ENCODE measurements around the gene DNMBP.
"Not testable (repeated sequence)": the region's sequence is repeated elsewhere in the genome, so short reads cannot be mapped to it uniquely, and the experiment has no call there.

Gene DNMBP

GRCh38 chr10:99958302-99958701, 51.4 kb downstream of the DNMBP start:
- peak; percentile 35 to 40 for DNase-seq (ENCODE audit: low read depth in 2 of 2)

- not testable (repeated sequence) for DNase-seq (ENCODE audit: low read depth in 2 of 2)
These were observed 56.2 kb downstream of the DNMBP start for GRCh38 chr10:99953510-99953909.

GRCh38 chr10:99952799-99953198, 56.9 kb downstream of the DNMBP start:
- DNase-seq (ENCODE audit: low read depth in 2 of 2): no peak

DNA sequence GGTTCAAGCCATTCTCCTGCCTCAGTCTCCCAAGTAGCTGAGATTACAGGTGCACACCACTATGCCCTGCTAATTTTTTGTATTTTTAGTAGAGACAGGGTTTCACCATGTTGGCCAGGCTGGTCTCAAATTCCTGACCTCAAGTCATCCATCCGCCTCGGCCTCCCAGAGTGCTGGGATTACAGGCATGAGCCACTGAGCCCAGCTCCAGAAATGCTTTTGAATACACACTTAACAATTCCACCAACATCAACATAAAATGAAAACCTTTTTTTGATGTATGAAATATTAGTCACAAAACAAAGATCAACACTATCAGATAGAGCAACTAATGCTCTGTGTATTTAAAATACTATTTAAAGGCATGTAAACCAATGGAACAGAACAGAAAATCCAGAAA, 63.7 kb downstream of the DNMBP start:
- DNase-seq (ENCODE audit: low read depth in 2 of 2): not testable (repeated sequence)

GRCh38 chr10:99945263-99945662, 64.5 kb downstream of the DNMBP start:
- DNase-seq (ENCODE audit: low read depth in 2 of 2): peak; percentile 44 to 49

GRCh38 chr10:99944860-99945259, 64.9 kb downstream of the DNMBP start:
- DNase-seq (ENCODE audit: low read depth in 2 of 2): no peak

- no peak for DNase-seq (ENCODE audit: low read depth in 2 of 2)
These were observed 65.8 kb downstream of the DNMBP start for GRCh38 chr10:99943908-99944307.

DNA sequence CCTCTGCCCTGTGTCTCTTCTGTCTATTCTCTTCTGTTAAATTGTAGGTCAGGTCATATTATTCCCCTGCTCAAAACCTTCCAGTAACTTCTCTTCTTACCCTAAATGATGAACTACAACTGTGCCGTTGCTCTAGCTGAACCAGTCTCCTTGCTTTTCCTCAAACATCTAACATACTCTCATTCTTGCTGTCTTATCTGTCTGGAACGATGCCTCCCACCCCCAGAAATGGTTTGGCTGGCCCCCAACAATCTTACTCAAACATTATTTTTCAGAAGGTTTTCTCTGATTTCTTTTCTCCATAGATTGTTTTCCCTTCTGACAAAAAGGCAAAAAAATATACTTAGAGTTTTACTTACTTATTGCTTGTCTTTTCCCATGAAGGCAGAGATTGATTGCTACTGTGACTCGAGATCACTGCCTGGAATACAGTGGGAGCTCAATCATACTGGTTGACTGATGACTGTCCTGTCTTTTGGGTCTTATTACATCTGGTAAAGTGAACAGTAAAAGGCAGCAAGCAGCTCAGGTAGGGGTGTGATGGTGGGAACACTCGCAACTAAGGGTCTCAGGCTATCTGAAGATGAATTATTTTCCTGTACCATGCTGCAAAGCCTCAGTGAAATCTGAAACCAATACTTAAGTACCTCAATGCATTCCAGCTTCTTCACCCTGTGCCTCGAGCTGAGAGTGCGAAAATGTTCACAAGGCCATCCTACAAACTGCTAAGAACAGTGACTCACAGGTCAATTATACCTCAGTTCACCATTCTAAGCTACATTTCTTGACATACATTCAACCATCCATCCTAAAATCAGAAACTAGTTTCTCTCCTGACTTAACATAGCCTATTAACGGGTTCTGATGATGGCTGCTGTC, 67.6 kb downstream of the DNMBP start:
- peak in 1 of 2 experiments; percentile 38 for DNase-seq (ENCODE audit: low read depth in 2 of 2)

- DNase-seq (ENCODE audit: low read depth in 2 of 2): no peak
These were observed 71.2 kb downstream of the DNMBP start for GRCh38 chr10:99938563-99938962.

DNA sequence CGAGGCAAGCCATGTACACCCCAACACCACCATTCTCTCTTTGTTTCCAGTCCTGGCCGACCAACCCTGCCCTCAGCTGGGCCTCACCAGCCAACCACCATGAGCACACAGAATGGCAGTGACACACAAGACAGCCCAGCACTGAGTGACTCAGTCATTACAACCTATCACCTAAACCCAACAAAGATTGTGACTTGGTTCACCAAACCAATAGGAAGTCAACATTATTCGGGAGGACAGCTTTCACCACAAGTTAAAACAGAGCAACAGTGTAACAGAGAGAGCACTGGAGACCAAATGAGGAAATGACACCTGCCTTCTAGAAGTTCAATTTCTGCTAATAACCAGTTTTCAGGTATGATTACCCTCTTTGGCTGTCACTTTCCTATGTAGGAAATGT, 72.1 kb downstream of the DNMBP start:
- DNase-seq (ENCODE audit: low read depth in 2 of 2): no peak

DNA sequence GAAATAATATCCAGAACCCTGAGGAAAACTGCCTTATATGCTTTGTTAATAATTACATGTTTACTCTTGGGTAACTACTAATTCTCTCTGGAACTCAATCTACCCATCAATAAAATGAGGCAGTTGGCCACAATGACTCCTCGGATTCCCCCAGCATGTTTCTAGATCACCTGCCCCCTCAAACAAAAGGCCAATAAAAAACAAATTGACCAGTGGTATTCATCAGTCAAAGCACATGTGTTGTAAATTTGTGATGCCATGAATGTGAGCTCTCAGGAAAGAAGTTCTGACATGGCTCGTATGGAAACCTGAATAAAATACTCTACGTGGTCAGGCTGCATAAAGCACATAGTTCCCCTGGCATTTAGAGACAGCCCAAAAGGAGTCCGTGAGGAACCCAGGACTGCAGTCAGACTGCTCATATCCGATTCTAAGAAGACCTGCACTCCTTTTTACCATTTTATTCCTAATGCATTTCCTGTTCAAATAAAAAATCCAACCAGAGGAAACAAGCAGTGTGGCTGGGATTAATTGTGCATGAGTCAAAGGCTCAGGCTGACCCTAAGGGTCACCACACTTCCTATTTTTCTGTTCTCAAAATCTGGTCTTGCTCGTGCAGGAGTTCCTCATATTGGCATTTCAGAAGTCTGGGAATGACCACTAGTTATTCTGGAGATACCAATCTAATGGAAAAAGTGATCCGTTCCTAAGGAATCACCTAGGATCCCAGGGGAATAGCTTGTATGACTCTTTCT, 77.4 kb downstream of the DNMBP start:
- not testable (repeated sequence) for DNase-seq (ENCODE audit: low read depth in 2 of 2)

- DNase-seq (ENCODE audit: low read depth in 2 of 2): no peak
These were observed 78.8 kb downstream of the DNMBP start for GRCh38 chr10:99930731-99931550.

- DNase-seq (ENCODE audit: low read depth in 2 of 2): no peak
These were observed 80.4 kb downstream of the DNMBP start for GRCh38 chr10:99929360-99929759.

DNA sequence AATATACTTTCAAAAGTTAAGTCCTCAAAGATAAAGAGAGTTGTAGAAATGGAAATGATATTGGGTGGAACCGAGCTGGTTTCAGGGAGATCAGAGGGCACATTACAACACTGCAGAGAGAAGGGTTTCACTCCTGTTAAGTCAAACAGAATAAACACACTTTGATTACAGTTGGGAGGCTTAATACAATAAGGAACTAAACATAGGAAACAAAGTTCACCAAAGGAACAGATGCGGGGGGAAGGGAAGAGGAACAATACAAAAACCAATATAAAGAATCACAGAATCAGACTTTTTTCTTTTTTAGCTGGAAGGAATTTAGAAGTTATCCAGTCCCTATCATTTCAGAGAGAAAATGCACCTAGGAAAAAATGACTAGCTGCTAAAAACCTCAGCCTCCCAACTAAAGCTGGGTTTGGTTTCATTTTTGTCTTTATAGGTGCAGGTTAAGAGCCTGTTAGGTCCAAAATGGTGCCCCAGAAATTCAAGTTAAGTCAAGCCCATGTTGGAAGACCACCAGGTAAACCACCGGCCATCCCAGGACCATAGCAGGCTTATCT, 81.9 kb downstream of the DNMBP start:
- no peak for DNase-seq (ENCODE audit: low read depth in 2 of 2)

DNA sequence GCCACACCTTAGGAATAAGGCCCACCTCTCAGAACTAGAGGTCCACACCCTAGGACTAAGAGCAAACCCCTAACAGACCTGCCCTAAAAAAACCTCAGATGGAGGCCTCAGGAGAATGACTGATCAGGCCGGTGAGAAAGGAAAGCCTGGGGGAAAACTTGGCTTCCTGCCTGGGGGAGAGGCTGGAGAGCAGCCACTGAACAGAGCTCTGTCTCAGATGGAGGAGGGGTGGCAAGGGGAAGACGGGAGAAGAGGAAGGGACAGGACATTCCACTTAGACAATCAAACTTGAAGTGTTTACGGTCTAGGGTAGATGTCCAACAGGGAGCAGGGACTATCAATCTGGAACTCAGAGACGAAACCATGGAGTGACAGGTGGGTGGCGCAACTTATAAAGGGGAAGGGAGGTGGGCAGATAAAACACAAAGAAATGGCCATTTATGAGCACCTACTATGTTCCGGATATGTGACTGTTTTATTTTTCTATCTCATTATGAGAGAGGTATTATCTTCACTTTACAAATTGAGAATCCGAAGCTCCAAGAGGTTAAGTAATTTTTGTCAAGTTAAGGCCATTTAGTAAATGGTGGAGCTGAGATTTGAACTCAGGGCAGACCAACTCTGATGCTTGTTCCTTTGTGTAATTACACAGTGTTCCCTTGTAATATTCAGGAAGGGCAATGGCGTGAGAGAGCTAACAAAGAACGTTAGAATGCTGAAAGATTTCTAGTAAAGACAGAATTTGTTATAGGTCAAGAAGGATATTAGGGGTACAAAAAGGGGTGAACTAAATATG, 82.6 kb downstream of the DNMBP start:
- DNase-seq (ENCODE audit: low read depth in 2 of 2): peak; percentile 51

DNA sequence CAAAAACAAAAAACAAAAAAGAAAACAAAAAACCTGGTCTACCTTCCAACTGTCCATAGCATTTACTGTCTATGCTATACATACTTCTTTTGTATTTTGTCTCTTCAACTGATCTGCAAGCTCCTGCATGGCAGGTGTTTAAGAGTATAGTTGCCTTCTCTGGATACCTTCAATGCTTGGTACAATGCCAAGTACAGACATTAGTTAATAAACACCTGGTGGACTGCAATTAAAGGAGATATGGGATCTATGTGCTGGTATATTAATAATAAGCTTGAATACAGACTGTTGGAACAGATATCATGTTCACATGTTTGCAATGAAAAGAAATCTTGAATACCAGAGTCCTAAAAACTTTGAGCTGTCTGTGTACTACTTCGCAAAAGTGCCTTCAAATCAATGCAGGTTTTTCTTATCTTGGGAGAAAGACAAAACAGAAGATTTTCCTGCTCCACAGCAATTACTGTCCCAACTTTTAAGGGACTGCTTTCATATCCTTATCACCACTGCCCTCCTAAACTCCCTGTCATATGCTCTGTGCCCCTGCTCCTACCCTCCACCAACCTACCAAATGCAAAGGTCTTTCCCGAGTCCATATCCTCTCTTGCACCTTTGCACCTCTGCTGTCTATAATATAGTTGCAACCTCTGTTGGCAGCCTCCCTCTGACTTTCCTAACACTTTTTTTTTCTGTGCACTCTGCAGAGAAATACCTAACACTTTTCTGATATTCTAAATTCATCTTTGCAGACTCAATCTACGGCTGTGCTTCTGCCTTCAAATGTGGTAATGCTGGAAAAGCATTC, 85.1 kb downstream of the DNMBP start:
- DNase-seq (ENCODE audit: low read depth in 2 of 2): no peak

DNA sequence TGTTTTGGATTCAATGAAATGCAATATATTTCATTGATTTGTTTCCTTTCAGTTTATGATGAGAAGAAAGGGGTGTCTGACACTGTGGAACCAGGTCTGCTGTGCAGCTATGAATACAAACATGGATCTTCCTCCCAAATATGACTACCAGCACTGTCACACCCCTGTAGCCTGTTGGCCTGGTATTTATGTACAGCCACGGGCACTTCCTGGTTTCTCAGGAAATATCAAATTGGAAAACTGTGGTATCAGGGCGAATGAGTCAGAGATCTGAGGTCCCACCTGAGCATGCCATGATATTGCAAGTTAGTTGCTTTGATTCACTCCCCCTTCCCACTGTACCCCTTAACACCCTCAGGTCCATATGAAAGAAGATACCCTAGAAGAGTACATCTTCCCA, 87.8 kb downstream of the DNMBP start:
- DNase-seq (ENCODE audit: low read depth in 2 of 2): no peak

DNA sequence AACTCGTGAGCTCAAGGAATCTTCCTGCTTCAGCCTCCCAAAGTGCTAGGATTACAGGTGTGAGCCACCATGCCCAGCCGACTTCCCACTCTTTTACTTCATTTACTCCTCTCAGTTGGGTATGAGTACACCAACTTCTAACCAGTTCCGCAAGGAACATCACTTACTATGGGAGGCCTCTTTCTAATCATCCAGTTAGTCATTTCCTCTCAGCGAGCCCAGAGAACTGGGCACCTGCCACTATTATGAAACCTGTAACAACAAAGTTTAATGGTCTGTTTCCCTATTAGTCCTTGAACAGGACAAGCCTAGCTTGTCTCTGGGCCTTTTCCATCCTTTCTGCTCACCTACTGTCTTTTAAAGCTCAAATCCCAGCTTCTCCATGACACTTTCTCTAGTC, 88.8 kb downstream of the DNMBP start:
- no peak for DNase-seq (ENCODE audit: low read depth in 2 of 2)

DNA sequence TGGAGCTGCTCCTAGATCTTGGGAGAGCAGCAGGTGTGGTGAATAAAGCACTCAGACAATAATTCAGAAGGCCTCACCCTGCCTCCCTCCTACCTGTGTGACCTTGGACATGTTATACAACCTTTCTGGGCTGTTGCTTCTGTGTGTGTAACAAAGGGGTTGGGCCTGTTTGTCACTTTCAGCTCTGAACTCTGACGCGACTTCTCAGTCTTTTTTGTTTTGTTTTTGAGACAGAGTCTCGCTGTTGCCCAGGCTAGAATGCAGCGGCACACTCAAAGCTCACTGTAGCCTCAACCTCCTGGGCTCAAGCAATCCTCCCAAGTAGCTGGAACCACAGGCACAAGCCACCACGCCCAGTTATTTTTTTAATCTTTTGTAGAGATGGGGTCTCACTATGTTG, 89.3 kb downstream of the DNMBP start:
- DNase-seq (ENCODE audit: low read depth in 2 of 2): no peak

All from fibroblast of skin of left quadriceps (primary cell).